Effector memory CD4-positive, alpha-beta T cell (primary cell): ENCODE data around the gene SLC24A4.

Experiments
- DNase-seq, 3 donors: peaks; one replicate each; pipeline ENCODE4 v3.0.0-alpha.2; 2020
- H3K27ac ChIP-seq: 2 replicates; pipeline ENCODE4 v1.7.0; 2013; ENCODE audit warnings: mild to moderate bottlenecking, low read length, moderate library complexity; ENCODE audit not compliant: insufficient read depth, poor library complexity, severe bottlenecking
- H3K27me3 ChIP-seq: replicated peaks from 2 replicates; pipeline ENCODE4 v1.7.0; 2013; ENCODE audit warnings: mild to moderate bottlenecking, low read length; ENCODE audit not compliant: insufficient read depth, control insufficient read depth, poor library complexity, severe bottlenecking
- H3K36me3 ChIP-seq: 2 replicates; pipeline ENCODE4 v1.7.0; 2013; ENCODE audit warnings: mild to moderate bottlenecking, low read length, moderate library complexity; ENCODE audit not compliant: control insufficient read depth, insufficient read depth
- H3K4me1 ChIP-seq: 2 replicates; pipeline ENCODE4 v1.7.0; 2013; ENCODE audit warnings: low read length, mild to moderate bottlenecking; ENCODE audit not compliant: control insufficient read depth, insufficient read depth, poor library complexity, severe bottlenecking
- H3K4me3 ChIP-seq: 2 replicates; pipeline ENCODE4 v1.7.0; 2013; ENCODE audit warnings: low read length, low read depth, mild to moderate bottlenecking; ENCODE audit not compliant: insufficient read depth, poor library complexity, severe bottlenecking
- H3K9me3 ChIP-seq: 2 replicates; pipeline ENCODE4 v1.7.0; 2013; ENCODE audit warnings: mild to moderate bottlenecking, low read length, moderate library complexity; ENCODE audit not compliant: control insufficient read depth
- total RNA-seq, 3 donors: gene quantifications; one replicate each; lab custom pipeline; 2026; lab: John Stamatoyannopoulos, UW

SLC24A4 gene
- total RNA-seq = 0 to 1.4 (median 0) reads per million in 3 donors

- Histone ChIP-seq H3K36me3 (no peaks in the 10 kb centered on the region), H3K27me3 (peaks cover 28% of the 10 kb centered on the region)
Measured at GRCh38 chr14:92323011-92323915, at the start of gene SLC24A4. Gene SLC24A4, plus strand, starts transcription at chr14:92323165. Its CDS starts 666 bp downstream, at chr14:92323831.

GRCh38 chr14:92273166-92273565 is 49.8 kb upstream of the SLC24A4 start:
- Histone ChIP-seq H3K9me3 (no peaks in the 10 kb centered on the region), H3K36me3 (no peaks in the 10 kb centered on the region), H3K27me3 (no peaks in the 10 kb centered on the region), H3K4me3 (no peak overlapping the region), H3K27ac (no peak overlapping the region), H3K4me1 (no peaks in the 10 kb centered on the region)
- DNase-seq = no peak

More at GRCh38 chr14:92323011-92323915, at the start of gene SLC24A4:
- Histone ChIP-seq H3K4me3 (no peak within 1 kb of the TSS), H3K27ac (no peak within 1 kb of the TSS), H3K9me3 (no peaks in the 10 kb centered on the region), H3K4me1 (no peaks in the 10 kb centered on the region)
- no peak for DNase-seq

- DNase-seq = no peak
- H3K36me3 ChIP-seq = no peaks in the 10 kb centered on the region
- no peak overlapping the region for H3K4me3 ChIP-seq
- no peak overlapping the region for H3K27ac ChIP-seq
- H3K9me3 ChIP-seq = no peaks in the 10 kb centered on the region
- no peaks in the 10 kb centered on the region for H3K27me3 ChIP-seq
- H3K4me1 ChIP-seq = no peaks in the 10 kb centered on the region
Measured at GRCh38 chr14:92274055-92274454, 48.9 kb upstream of the SLC24A4 start.

- Histone ChIP-seq H3K4me3 (no peak overlapping the region), H3K27me3 (no peaks in the 10 kb centered on the region), H3K4me1 (peaks cover 3% of the 10 kb centered on the region), H3K36me3 (no peaks in the 10 kb centered on the region), H3K9me3 (no peaks in the 10 kb centered on the region), H3K27ac (no peak overlapping the region)
- no peak for DNase-seq
Measured at GRCh38 chr14:92276074-92276473, 46.9 kb upstream of the SLC24A4 start.

GRCh38 chr14:92277031-92277430 is 45.9 kb upstream of the SLC24A4 start:
- no peaks in the 10 kb centered on the region for H3K9me3 ChIP-seq
- H3K36me3 ChIP-seq = no peaks in the 10 kb centered on the region
- H3K27me3 ChIP-seq = no peaks in the 10 kb centered on the region
- no peak overlapping the region for H3K4me3 ChIP-seq
- H3K4me1 ChIP-seq = peaks cover 3% of the 10 kb centered on the region
- no peak for DNase-seq
- no peak overlapping the region for H3K27ac ChIP-seq

GRCh38 chr14:92280554-92281262 is 42.3 kb upstream of the SLC24A4 start:
- Histone ChIP-seq H3K4me1 (peaks cover 3% of the 10 kb centered on the region), H3K9me3 (no peaks in the 10 kb centered on the region), H3K36me3 (no peaks in the 10 kb centered on the region), H3K27me3 (no peaks in the 10 kb centered on the region), H3K4me3 (no peak overlapping the region), H3K27ac (no peak overlapping the region)
- no peak for DNase-seq

- no peaks in the 10 kb centered on the region for H3K27me3 ChIP-seq
- no peak overlapping the region for H3K4me3 ChIP-seq
- no peak overlapping the region for H3K27ac ChIP-seq
- H3K9me3 ChIP-seq = no peaks in the 10 kb centered on the region
- H3K4me1 ChIP-seq = peaks cover 3% of the 10 kb centered on the region
- no peak for DNase-seq
- H3K36me3 ChIP-seq = no peaks in the 10 kb centered on the region
Measured at GRCh38 chr14:92282669-92283068, 40.3 kb upstream of the SLC24A4 start.

GRCh38 chr14:92285311-92285710 is 37.7 kb upstream of the SLC24A4 start:
- DNase-seq = no peak
- Histone ChIP-seq H3K27ac (no peak overlapping the region), H3K27me3 (no peaks in the 10 kb centered on the region), H3K4me1 (peaks cover 3% of the 10 kb centered on the region), H3K9me3 (no peaks in the 10 kb centered on the region), H3K4me3 (no peak overlapping the region), H3K36me3 (no peaks in the 10 kb centered on the region)

- Histone ChIP-seq H3K9me3 (no peaks in the 10 kb centered on the region), H3K4me1 (no peaks in the 10 kb centered on the region), H3K4me3 (no peak overlapping the region), H3K27ac (no peak overlapping the region), H3K27me3 (no peaks in the 10 kb centered on the region), H3K36me3 (no peaks in the 10 kb centered on the region)
- no peak for DNase-seq
Measured at GRCh38 chr14:92287987-92288386, 35.0 kb upstream of the SLC24A4 start.
